Measurements from ENCODE around the gene CCDC154. TPM values are rescaled to one million over a fixed set of nuclear protein-coding genes. Genes with fewer than 3 reads are reported as not detected.
A peak's percentile ranks its signal among the peaks of the same experiment; 100 is the strongest.

Gene CCDC154, protein sequence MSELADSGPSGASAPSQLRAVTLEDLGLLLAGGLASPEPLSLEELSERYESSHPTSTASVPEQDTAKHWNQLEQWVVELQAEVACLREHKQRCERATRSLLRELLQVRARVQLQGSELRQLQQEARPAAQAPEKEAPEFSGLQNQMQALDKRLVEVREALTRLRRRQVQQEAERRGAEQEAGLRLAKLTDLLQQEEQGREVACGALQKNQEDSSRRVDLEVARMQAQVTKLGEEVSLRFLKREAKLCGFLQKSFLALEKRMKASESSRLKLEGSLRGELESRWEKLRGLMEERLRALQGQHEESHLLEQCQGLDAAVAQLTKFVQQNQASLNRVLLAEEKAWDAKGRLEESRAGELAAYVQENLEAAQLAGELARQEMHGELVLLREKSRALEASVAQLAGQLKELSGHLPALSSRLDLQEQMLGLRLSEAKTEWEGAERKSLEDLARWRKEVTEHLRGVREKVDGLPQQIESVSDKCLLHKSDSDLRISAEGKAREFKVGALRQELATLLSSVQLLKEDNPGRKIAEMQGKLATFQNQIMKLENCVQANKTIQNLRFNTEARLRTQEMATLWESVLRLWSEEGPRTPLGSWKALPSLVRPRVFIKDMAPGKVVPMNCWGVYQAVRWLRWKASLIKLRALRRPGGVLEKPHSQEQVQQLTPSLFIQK
- total RNA-seq = 4.1 TPM
- long read RNA-seq, partial matches to known transcripts = 0 of 1 reads
- long read RNA-seq, other reads (novel, unspliced or antisense) = 1 of 1 reads

DNA sequence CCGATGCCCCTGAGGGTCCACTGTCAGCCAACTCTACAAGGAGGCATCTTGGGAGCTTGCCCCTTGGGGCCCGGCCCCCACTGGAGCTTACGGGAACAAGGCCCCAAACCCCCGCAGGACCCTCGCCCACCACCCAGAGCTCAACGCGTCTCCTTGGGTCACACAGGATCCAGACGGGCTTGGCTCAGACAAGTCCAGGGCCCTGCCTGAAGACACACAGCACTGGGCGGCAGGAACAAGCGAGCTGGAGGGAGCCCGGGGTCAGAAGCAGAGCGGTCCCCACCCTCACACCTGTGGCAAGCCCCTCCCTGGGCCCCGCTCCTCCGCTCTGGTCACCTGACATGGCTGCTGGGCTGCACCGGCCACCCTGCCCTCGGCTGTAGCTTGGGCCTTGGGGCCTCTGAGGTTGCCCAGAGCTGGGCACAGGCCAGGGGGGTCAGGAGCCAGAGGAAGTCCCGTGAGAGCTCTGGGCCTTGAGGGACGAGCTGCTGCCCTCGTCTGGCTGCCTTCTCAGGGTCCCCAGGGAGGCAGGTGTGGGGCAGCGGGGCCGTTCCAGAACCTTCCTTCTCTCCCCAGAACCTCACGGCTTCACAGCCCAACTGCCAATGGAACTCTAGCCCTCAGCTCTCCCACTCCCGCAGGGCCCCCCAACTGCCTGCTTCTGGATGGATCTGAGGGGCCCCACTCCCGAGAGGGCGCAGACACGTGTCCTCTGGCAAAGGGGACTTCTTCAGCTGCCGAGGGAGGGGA, at the start of gene CCDC154:
Gene CCDC154, minus strand, starts transcription at position 577 of the 750 bp plus-strand sequence. Its CDS starts 234 bp downstream, at position 343.
- intact Hi-C loops (cut with DNase I) = no loop called here
- peaks cover 15% of the 10 kb centered on the region for H3K36me3 ChIP-seq
- no peaks in the 10 kb centered on the region for H3K4me1 ChIP-seq
- no peak within 1 kb of the TSS for H3K27ac ChIP-seq
- TF ChIP-seq, protein P1, sequence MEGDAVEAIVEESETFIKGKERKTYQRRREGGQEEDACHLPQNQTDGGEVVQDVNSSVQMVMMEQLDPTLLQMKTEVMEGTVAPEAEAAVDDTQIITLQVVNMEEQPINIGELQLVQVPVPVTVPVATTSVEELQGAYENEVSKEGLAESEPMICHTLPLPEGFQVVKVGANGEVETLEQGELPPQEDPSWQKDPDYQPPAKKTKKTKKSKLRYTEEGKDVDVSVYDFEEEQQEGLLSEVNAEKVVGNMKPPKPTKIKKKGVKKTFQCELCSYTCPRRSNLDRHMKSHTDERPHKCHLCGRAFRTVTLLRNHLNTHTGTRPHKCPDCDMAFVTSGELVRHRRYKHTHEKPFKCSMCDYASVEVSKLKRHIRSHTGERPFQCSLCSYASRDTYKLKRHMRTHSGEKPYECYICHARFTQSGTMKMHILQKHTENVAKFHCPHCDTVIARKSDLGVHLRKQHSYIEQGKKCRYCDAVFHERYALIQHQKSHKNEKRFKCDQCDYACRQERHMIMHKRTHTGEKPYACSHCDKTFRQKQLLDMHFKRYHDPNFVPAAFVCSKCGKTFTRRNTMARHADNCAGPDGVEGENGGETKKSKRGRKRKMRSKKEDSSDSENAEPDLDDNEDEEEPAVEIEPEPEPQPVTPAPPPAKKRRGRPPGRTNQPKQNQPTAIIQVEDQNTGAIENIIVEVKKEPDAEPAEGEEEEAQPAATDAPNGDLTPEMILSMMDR (IDR thresholded peaks at IDR 0.05) = no peak
- DNase-seq = no peak
- H3K9me3 ChIP-seq = no peaks in the 10 kb centered on the region
- H3K4me3 ChIP-seq = no peak within 1 kb of the TSS
- no peaks in the 10 kb centered on the region for H3K27me3 ChIP-seq
- no peak for ATAC-seq

DNA sequence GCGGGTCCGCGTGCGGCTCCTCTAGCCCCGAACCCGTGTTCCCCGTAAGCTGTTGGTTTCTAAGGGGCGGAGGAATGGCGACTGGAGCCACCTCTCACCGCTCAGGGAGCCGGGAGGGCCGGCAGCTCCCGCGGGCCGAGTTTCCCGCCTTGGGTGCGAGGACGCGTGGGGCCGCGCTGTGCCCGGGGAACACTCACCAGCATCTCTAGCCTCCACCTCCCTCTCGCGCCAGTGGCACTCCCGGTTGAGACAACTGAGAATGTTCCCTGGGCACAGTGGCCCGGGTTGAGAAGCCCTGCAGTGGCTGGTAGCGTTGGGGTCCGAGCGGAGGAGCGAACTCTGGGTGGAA, 49.4 kb upstream of the CCDC154 start:
- no peak for DNase-seq
- intact Hi-C loops (cut with DNase I) = loop anchor here (10.0 kb wide), 1 partner anchor 61 kb away; no protein-coding TSS in a partner anchor

DNA sequence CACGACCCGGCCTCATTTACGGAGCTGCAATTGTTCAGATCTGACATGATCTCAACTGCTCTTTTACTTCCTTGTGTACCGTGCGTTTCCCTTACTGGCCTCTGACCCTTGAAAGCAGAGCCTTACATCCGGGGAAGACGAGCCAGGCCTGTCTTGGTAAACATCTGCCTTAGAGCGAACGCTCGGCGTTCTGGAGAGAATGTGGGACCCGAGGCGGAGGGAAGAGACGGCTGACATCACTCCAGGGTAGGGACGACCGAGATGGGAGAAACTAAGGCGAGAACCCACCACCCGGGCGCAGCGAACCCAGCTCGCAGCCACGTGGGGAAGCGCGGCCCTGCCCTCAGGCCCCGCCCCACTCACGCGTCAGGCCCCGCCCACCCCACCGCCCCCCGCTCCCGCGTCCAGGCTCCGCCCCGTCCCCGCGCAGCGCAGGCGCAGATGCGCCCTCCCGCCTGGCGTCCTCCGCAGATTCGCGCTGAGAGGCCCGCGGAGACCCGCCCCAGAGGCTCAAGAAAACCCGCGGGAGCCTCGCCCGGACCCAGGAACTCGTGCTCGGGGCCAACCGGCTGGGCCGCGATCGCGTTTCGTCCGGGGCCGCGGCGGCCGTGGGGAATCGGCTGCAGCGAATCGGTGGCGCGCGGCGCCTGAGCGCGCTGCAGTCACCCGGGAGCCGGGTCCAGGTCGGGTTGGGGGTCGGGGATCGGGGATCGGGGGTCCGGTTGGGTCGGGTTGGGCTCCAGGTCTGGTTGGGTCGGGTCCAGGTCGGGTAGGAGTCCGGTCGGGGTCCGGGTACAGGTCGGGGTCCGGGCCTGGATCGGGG, 48.8 kb upstream of the CCDC154 start, which contains the start of gene TELO2:
Gene TELO2, plus strand, starts transcription at position 438 of the 823 bp plus-strand sequence. CDS start 922 bp downstream, outside the sequence.
- DNase-seq = peak; percentile 92
- Histone ChIP-seq H3K27ac (peak within 1 kb of the TSS; percentile 90), H3K36me3 (peaks cover 9% of the 10 kb centered on the region), H3K9me3 (no peaks in the 10 kb centered on the region), H3K27me3 (no peaks in the 10 kb centered on the region), H3K4me3 (peak within 1 kb of the TSS; percentile 77), H3K4me1 (peaks cover 19% of the 10 kb centered on the region)
- ATAC-seq = peak; percentile 95
- TF ChIP-seq, protein P1 (IDR thresholded peaks at IDR 0.05) = no peak
- intact Hi-C loops (cut with DNase I) = loop anchor here (10.0 kb wide), 1 partner anchor 62 kb away; no protein-coding TSS in a partner anchor

More for the DNA sequence above, 49.4 kb upstream of the CCDC154 start:
- peak; percentile 20 for ATAC-seq
- H3K9me3 ChIP-seq = no peaks in the 10 kb centered on the region
- H3K27me3 ChIP-seq = no peaks in the 10 kb centered on the region
- H3K4me1 ChIP-seq = peaks cover 19% of the 10 kb centered on the region
- H3K27ac ChIP-seq = peak overlapping the region; percentile 90
- peaks cover 9% of the 10 kb centered on the region for H3K36me3 ChIP-seq
- H3K4me3 ChIP-seq = peak overlapping the region; percentile 77
- TF ChIP-seq, protein P1 (IDR thresholded peaks at IDR 0.05) = no peak

DNA sequence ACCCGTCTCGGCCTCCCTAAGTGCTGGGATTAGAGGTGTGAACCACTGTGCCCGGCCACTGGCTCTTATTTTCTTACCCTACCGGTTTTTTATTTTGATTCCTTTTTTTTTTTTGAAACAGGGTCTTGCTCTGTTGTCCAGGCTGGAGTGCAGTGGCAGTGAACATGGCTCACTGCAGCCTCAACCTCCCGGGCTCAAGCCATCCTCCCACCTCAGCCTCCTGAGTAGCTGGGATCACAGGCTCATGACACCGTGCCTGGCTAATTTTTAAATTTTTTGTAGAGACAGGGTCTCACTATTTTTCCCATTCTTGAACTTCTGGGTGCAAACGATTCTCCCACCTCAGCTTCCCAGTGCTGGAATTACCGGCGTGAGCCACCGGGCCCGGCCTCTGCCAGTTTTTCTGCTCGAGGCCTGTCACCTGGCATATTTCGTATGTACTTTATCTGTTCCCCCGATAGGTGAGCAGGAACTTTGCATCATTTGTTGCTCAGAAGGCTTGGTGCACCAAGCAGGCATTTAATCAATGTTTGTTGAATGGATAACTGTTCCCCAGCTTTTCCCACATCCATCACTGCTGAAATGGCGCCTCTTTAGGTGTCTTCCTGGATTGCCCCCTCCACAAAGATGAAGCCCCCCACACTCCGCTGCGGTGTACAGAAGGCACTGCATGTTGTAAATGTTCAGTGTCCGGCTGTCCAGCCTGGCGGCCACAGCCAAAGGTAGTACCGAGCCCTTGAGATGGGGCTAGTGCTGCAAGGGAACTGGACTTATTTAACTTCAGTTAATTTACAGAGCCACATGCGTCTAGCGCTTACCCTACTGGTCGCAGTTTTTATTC, 47.9 kb upstream of the CCDC154 start:
- TF ChIP-seq, protein P1 (IDR thresholded peaks at IDR 0.05) = no peak
- Histone ChIP-seq H3K4me1 (peaks cover 19% of the 10 kb centered on the region), H3K27me3 (no peaks in the 10 kb centered on the region), H3K9me3 (no peaks in the 10 kb centered on the region), H3K27ac (peak overlapping the region; percentile 90), H3K4me3 (peak overlapping the region; percentile 77), H3K36me3 (peaks cover 9% of the 10 kb centered on the region)
- ATAC-seq = no peak
- no peak for DNase-seq
- intact Hi-C loops (cut with DNase I) = loop anchor here (10.0 kb wide), 1 partner anchor 62 kb away; no protein-coding TSS in a partner anchor
